B cell (primary cell): ENCODE data around the gene GUCY2F.

Experiments used
- EZH2 ChIP-seq: IDR thresholded peaks from 2 replicates; pipeline ENCODE4 v1.6.1; 2012; ENCODE audit warnings: borderline replicate concordance, low read depth, mild to moderate bottlenecking, moderate library complexity, low read length; ENCODE audit not compliant: insufficient read depth, poor library complexity, severe bottlenecking
- TF ChIP-seq, protein P1 (sequence below): fragments of 200-600 bp; IDR thresholded peaks from one replicate; pipeline ENCODE4 v1.8.0; 2022; ENCODE audit warnings: antibody characterized with exemption, mild to moderate bottlenecking

GRCh38 chrX:109398061-109398460 is 83.8 kb downstream of the GUCY2F start:
- TF ChIP-seq, protein P1, sequence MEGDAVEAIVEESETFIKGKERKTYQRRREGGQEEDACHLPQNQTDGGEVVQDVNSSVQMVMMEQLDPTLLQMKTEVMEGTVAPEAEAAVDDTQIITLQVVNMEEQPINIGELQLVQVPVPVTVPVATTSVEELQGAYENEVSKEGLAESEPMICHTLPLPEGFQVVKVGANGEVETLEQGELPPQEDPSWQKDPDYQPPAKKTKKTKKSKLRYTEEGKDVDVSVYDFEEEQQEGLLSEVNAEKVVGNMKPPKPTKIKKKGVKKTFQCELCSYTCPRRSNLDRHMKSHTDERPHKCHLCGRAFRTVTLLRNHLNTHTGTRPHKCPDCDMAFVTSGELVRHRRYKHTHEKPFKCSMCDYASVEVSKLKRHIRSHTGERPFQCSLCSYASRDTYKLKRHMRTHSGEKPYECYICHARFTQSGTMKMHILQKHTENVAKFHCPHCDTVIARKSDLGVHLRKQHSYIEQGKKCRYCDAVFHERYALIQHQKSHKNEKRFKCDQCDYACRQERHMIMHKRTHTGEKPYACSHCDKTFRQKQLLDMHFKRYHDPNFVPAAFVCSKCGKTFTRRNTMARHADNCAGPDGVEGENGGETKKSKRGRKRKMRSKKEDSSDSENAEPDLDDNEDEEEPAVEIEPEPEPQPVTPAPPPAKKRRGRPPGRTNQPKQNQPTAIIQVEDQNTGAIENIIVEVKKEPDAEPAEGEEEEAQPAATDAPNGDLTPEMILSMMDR, result no peak
- TF ChIP-seq EZH2, result no peak
